Inflammatory macrophage treated with lipopolysaccharide for 1 hour (primary cell): ENCODE results near the gene SRSF9.
"Not testable (repeated sequence)": the region's sequence is repeated elsewhere in the genome, so short reads cannot be mapped to it uniquely, and the experiment has no call there.

Experiments
- DNase-seq, 2 donors: peaks; one replicate each; pipeline ENCODE4 v3.0.0-alpha.2; 2020 to 2022

Gene SRSF9

GRCh38 chr12:120481022-120481767, 11.6 kb upstream of the SRSF9 start:
- DNase-seq: no peak

DNA sequence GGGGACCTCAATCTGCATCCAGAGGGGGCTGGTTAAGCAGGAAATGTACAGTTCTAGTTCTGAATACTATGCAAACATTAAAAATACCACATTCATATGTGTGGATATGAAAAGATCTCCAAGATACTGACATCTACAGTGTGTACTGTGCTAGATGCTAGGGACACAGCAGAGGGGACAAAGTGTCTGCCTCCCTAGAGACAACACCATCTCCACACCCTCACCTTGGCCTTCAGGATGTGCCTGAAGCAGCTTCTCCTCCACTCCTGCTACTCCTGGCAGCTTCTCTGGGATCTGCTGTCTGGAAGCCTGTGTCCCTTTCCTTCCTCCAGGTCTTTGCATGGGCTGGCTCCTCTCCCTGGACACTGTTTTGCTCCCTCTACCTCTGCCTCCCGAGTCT, 10.7 kb upstream of the SRSF9 start:
- DNase-seq: no peak

GRCh38 chr12:120479458-120479857, 9.9 kb upstream of the SRSF9 start:
- DNase-seq: no peak

DNA sequence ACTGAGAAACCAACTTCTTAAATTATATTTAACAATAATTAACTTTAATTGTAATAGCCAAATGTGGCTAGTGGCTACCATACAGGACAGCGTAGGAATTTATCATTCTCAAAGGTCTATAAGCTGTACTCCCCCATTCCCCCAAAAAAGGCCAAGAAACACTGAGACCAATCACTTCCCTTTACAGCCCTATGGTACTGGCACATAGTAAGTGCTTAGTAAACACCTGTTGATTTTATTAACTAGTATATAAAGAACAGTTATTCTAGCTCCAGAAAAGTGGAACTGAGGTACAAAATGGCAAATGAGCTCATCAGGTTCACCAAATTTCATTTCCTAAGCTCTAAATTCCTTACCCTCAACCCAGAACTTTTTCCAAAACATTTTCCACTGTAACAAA, 6.1 kb upstream of the SRSF9 start:
- DNase-seq: no peak

DNA sequence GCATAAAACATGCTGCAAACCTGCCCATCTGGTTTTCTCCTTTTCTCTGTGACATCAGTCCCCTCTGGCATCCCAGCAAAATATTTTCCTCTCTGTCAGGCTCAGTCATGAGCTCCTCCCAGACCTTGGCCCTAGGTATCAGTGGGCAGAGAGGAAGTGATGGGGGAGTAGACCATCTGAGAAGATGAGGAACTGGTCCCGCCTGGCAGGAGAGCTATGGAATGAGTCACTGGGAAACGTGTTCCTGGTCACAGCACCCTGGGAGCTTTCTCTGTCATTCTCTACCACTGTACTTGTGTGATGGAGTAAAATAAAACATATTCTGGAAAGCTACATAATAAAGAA, 5.0 kb upstream of the SRSF9 start:
- DNase-seq: peak; percentile 68 to 91

DNA sequence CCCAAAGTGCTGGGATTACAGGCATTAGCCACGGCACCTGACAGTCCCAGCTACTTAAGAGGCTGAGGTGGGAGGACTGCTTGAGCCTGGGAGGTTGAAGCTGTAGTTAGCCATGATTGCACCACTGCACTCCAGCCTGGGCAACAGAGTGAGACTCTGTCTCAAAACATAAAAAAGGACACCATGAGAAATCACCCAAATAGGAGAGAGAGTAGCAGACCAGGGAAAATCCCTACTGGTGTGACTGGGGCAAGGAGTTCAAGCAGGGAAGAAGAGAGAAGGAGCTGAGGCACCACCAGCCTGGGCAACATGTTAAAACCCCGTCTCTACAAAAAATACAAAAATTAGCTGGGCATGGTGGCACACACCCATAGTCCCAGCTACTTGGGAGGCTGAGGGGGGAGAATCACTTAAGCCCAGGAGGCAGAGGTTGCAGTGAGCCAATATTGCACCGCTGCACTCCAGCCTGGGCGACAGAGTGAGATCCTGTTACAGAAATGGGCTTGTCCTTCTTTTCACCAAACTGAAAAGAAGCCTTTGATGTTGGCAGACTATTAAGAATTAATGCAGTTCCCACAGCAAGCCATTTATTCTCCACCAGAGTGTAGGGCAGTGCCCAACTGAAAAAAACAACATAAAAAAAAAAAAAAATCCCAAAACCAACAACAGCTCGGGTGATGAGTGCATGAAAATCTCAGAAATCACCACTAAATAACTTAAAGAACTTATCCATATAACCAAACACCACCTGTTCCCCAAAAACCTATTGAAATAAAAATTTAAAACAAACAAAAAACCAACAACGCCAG, 4.5 kb upstream of the SRSF9 start:
- peak in 1 of 2 donors; percentile 66 for DNase-seq

DNA sequence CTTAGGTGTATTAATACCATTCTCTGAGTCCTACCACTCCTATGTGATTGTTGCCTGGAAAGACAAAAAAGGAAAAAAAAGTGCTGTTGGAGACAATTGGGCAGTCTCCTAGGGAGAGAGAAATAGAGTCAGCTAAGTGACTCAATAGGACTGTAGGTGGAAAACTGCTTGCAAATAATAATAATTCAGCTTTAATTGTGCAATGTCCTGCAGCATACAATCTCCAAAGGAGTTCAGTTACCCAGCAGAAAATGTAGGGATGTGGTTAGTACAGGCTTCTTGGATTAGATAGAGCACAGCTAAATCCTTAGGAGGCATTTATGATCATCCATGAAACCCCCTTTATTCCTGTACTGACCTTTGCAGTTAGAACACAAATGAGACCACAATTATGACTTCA, 3.0 kb upstream of the SRSF9 start:
- peak in 1 of 2 donors; percentile 50 for DNase-seq

DNA sequence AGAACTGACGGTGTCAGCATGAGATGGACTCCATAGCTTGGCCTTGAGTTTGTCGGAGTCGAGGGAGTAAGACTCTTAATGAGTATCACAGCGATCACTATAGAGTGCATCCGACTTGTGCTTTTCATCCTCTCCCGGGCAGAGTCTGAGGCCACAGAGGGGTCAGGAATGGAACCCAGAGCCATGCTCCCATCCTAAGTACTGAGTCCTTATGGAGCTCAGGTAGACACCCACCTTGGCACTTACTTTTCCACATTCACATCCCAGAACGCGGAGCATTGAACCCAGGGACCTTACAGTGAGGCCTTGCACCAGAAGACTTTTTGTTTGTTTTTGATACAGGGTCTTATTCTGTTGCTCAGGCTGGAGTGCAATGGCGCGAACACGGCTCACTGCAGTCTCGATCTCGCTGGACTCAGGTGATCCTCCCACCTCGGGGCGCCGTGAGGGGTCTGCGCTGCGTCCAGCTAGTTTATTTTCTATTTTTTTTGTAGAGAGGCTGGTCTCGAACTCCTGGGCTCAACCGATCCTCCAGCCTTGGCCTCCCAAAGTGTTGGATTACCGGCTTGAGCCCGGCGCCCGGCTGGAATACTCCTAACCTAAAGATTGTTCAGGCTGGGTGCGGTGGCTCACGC, 719 bp upstream of the SRSF9 start:
- DNase-seq: no peak

DNA sequence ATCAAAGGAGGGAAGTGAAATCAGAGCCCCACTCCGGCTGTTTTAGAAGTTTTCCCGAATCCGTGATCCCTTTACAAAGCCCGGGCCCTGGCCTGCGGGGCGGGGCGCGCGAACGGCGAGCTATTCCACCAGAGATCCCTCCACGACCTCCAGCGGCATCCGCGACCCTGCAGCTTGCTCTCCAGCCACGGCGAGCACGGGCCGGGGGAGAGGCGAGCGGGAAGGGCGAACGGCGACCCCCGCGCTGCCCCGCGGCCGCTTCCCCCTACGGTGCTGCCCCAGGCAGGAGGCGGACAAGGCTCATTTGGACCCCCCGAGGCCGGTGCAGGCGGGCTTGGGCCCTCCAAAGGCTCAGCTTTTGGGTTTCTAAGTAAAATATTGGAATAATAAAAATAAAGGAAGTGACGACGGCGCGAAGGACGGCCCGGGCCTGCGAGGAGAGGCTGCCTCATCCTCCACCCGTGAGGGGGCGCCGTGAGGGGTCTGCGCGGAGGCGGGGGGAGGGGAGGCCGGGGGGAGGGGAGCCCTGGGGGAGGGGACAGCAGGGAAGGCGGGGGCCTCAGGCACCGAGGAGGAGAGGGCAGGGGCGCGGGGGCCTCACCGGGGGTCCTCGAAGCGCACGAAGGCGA, 613 bp downstream of the SRSF9 start:
- no peak for DNase-seq

- DNase-seq: peak; percentile 58 to 63
Measured at GRCh38 chr12:120468325-120468820, 1.2 kb downstream of the SRSF9 start.

DNA sequence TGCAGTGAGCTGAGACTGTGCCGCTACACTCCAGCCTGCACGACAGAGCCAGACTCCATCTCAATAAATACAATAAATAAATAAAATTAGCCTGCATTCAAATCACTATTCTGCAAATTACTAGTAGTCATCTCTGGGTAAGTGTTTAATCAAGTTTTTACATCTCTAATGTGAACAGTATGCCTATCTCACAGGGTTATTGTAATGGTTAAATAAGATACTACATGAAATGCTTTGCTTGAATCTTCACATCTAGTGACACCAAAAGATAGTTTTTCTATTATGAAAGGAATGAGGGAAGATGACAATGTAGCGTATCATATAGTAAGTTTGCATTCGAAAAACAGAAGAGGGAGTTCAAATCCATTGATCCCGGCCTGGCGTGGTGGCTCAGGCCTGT, 2.1 kb downstream of the SRSF9 start:
- no peak for DNase-seq

- peak; percentile 22 to 51 for DNase-seq
Measured at GRCh38 chr12:120466560-120467315, 2.8 kb downstream of the SRSF9 start.

GRCh38 chr12:120465756-120466155, 3.8 kb downstream of the SRSF9 start:
- peak in 1 of 2 donors; percentile 51 for DNase-seq

DNA sequence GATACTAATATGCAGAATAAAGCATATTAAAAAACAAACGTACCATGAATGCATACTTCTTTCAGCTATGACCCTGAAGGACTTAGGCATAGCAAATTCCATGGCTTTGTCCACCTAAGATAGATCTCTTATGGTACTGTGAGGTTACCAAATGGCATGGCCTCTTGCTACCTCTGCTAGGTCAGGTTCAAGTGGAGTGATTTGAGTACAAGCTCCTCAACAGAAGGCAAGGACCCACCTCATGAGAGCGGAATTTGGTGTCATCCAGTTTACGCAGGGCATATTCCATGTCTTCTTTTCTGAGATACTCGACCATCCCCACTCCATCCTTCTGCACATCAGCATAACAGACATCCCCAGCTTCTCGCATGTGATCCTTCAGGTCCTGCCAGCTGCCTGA, 5.8 kb downstream of the SRSF9 start:
- DNase-seq: no peak

GRCh38 chr12:120462099-120462640, 7.4 kb downstream of the SRSF9 start:
- DNase-seq: no peak

DNA sequence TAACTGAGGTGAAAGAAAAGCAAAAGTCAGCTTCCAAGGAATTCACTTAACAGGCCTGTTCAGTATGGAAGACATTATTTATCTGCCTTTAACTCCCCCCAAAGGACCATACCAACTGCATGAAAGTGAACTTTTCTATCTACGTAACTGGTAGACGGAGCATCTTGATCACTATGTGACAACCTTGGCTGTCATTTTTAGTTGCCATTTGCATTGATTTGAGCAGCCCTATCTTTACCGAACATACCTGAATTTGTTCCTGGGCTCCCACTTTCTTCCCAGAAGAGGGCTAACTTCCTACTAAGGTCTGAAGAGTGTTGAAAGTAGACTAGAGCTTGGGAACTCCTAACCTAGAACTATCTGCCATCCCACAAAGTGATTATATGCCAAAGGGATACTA, 9.4 kb downstream of the SRSF9 start:
- DNase-seq: no peak

GRCh38 chr12:120457133-120457532, 12.4 kb downstream of the SRSF9 start:
- DNase-seq: no peak

DNA sequence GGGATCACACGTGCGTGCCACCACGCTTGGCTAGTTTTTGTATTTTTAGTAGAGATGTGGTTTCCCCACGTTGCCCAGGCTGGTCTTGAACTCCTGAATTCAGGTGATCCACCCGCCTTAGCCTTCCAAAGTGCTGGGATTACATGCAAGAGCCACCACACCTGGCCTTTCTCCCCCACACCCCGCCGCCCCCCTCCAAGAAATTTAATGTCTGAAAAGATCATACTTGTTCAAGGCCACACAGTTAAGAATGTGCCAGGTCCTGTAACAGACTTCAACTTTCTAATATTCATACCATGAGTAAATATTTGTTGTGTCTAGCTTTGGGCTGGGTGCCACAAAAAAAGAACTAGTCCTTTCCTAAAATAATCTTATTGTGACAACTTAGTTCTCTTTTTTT, 14.2 kb downstream of the SRSF9 start:
- DNase-seq: no peak

DNA sequence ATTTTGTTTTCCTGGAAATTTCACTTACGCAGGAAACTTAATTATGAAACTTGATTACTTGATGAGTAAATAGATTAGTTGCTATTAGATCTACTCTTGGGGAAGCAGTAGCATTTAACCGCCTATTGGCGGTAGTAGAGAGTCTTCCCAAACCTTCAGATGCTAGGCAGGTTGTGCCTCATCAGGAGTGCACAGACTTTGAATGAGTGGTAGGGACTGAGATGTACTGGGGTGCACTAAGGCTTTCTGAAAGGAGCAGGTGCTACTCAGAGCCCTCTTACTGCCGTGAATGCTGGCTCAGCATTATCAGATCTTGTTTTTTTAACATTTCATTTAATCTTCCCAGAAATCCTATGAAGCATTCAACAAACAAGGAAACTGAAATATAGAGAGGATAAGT, 15.6 kb downstream of the SRSF9 start:
- peak in 1 of 2 donors; percentile 46 for DNase-seq

DNA sequence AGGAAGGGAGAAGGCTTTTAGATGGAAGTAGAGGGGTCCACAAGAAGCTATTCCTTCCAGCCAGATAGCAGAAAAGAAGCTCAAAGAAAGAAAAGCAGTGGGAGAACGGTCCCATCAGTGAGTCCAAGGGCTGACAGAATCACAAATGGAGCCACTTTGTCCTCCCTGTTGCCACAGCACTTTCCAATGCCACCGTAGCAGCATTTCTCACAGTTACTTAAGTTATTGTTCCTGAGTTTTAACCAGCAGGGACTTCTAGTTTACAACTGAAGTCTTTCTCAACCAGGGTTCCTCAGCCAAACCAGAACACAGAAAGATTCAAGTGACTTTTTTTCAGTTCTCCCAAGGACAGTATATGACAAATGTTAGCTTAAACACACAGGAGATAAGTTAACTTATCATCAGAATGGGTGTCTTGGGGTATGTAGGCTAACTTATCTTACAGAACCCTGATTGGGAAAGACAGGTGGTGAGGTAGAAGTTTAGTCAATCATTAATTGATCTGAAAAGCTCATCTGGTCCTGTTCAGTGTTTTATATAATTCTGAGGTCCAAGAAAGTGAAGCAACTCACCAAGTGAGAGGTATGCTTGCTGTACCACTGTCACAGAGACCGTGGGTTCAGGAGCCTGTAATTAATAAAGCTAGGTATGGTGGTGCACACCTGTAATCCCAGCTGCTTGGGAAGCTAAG, 16.3 kb downstream of the SRSF9 start:
- no peak for DNase-seq

DNA sequence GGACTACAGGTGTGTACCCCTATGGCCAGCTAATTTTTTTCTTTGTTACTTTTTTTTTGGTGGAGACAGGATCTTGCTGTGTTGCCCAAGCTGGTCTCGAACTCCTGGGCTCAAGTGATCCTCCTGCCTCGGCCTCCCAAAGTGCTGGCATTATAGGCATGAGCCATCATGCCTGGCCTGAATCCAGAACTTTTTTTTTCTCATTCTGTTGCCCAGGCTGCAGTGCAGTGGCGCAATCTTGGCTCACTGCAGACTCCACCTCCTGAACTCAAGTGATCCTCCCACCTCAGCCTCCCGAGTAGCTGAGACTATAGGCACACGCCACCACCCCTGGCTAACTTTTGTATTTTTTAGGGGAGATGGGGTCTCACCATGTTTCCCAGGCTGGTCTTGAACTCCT, 17.0 kb downstream of the SRSF9 start:
- DNase-seq: not testable (repeated sequence)

DNA sequence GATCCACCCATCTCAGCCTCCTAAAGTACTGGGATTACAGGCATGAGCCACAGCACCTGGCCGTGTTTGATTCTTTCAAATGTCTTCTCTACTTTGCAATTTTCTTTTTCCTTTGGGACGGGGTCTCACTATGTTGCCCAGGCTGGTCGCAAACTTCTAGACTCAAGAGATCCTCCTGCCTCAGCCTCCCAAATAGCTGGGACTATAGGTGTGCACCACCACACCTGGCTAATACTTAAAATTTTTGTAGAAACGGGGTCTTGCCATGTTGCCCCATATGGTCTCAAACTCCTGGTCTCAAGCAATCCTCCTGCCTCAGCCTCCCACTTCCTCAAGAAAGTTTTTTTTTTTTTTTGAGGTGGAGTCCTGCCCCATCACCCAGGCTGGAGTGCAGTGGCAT, 21.6 kb downstream of the SRSF9 start:
- DNase-seq: no peak
